Measurements from ENCODE around the gene XPNPEP2. TPM values are rescaled to one million over a fixed set of nuclear protein-coding genes. Genes with fewer than 3 reads are reported as not detected.

Gene XPNPEP2
- total RNA-seq, 1 donor from 2014 or later = 1.7 TPM

DNA sequence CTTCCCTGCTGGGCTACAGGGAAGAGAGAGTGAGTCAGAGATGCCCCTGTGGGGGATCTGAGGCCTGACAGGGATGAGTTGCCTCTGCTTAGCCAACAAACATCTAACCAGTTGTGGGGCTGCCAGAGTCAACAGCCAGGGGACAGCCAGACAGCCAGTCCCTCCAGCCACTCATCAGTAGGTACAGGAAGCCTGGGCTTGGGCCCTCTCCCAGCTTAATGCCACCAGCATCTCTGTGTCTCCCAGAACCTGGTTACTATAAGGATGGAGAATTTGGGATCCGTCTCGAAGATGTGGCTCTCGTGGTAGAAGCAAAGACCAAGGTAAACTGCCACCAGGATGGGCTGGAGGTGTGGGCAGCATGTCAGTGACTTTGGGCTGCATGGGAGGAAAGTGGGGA, 23.7 kb downstream of the XPNPEP2 start:
- no peak for DNase-seq (ENCODE audit: low spot score)
- peaks cover 3% of the 10 kb centered on the region for H3K27me3 Mint-ChIP-seq (ENCODE audit: unreplicated experiment)
- no peaks in the 10 kb centered on the region for H3K9me3 Mint-ChIP-seq (ENCODE audit: unreplicated experiment)
- no peak overlapping the region for H3K4me3 Mint-ChIP-seq (ENCODE audit: unreplicated experiment)
- no peak overlapping the region for H3K27ac Mint-ChIP-seq (ENCODE audit: unreplicated experiment)
- H3K36me3 Mint-ChIP-seq (ENCODE audit: low read depth, unreplicated experiment) = no peaks in the 10 kb centered on the region
- H3K4me1 Mint-ChIP-seq (ENCODE audit: unreplicated experiment) = peaks cover 3% of the 10 kb centered on the region
- TF ChIP-seq, protein P1, sequence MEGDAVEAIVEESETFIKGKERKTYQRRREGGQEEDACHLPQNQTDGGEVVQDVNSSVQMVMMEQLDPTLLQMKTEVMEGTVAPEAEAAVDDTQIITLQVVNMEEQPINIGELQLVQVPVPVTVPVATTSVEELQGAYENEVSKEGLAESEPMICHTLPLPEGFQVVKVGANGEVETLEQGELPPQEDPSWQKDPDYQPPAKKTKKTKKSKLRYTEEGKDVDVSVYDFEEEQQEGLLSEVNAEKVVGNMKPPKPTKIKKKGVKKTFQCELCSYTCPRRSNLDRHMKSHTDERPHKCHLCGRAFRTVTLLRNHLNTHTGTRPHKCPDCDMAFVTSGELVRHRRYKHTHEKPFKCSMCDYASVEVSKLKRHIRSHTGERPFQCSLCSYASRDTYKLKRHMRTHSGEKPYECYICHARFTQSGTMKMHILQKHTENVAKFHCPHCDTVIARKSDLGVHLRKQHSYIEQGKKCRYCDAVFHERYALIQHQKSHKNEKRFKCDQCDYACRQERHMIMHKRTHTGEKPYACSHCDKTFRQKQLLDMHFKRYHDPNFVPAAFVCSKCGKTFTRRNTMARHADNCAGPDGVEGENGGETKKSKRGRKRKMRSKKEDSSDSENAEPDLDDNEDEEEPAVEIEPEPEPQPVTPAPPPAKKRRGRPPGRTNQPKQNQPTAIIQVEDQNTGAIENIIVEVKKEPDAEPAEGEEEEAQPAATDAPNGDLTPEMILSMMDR (IDR thresholded peaks at IDR 0.05; ENCODE audit: unreplicated experiment) = no peak

DNA sequence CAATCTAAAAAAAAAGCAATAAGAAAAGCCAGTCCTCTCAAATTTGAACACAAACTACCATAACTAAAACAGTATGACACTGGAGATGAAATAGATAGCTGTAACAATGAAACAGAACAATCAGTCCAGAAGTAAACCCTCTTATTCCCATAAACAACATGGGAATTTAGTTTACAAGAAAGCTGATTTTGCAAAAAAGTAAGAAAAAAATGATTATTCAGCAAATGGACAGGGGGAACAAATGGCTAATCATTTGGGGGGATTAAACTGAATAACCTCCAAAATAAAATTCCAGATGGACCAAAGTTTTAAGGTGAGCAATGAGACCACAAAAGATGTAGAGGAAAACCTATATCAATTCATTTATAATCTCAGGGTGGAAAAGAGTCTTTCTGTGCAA, 24.9 kb downstream of the XPNPEP2 start:
- H3K27me3 Mint-ChIP-seq (ENCODE audit: unreplicated experiment) = peaks cover 3% of the 10 kb centered on the region

DNA sequence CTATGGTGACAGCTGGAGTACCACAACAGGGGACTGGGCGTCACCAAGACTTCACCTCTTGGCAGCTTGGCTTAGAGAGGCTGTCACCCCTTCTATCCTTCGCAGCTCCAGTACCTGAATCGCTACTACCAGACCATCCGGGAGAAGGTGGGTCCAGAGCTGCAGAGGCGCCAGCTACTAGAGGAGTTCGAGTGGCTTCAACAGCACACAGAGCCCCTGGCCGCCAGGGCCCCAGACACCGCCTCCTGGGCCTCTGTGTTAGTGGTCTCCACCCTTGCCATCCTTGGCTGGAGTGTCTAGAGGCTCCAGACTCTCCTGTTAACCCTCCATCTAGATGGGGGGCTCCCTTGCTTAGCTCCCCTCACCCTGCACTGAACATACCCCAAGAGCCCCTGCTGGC, 29.4 kb downstream of the XPNPEP2 start:
- no peaks in the 10 kb centered on the region for H3K9me3 Mint-ChIP-seq (ENCODE audit: unreplicated experiment)
- DNase-seq (ENCODE audit: low spot score) = no peak
- TF ChIP-seq, protein P1 (IDR thresholded peaks at IDR 0.05; ENCODE audit: unreplicated experiment) = no peak
- no peak overlapping the region for H3K27ac Mint-ChIP-seq (ENCODE audit: unreplicated experiment)
- H3K4me1 Mint-ChIP-seq (ENCODE audit: unreplicated experiment) = no peaks in the 10 kb centered on the region
- H3K36me3 Mint-ChIP-seq (ENCODE audit: low read depth, unreplicated experiment) = no peaks in the 10 kb centered on the region
- H3K27me3 Mint-ChIP-seq (ENCODE audit: unreplicated experiment) = no peaks in the 10 kb centered on the region
- H3K4me3 Mint-ChIP-seq (ENCODE audit: unreplicated experiment) = no peak overlapping the region

More for the DNA sequence above, 24.9 kb downstream of the XPNPEP2 start:
- no peaks in the 10 kb centered on the region for H3K36me3 Mint-ChIP-seq (ENCODE audit: low read depth, unreplicated experiment)
- TF ChIP-seq, protein P1 (IDR thresholded peaks at IDR 0.05; ENCODE audit: unreplicated experiment) = no peak
- DNase-seq (ENCODE audit: low spot score) = no peak
- no peaks in the 10 kb centered on the region for H3K9me3 Mint-ChIP-seq (ENCODE audit: unreplicated experiment)
- H3K4me1 Mint-ChIP-seq (ENCODE audit: unreplicated experiment) = no peaks in the 10 kb centered on the region
- H3K27ac Mint-ChIP-seq (ENCODE audit: unreplicated experiment) = no peak overlapping the region
- H3K4me3 Mint-ChIP-seq (ENCODE audit: unreplicated experiment) = no peak overlapping the region

DNA sequence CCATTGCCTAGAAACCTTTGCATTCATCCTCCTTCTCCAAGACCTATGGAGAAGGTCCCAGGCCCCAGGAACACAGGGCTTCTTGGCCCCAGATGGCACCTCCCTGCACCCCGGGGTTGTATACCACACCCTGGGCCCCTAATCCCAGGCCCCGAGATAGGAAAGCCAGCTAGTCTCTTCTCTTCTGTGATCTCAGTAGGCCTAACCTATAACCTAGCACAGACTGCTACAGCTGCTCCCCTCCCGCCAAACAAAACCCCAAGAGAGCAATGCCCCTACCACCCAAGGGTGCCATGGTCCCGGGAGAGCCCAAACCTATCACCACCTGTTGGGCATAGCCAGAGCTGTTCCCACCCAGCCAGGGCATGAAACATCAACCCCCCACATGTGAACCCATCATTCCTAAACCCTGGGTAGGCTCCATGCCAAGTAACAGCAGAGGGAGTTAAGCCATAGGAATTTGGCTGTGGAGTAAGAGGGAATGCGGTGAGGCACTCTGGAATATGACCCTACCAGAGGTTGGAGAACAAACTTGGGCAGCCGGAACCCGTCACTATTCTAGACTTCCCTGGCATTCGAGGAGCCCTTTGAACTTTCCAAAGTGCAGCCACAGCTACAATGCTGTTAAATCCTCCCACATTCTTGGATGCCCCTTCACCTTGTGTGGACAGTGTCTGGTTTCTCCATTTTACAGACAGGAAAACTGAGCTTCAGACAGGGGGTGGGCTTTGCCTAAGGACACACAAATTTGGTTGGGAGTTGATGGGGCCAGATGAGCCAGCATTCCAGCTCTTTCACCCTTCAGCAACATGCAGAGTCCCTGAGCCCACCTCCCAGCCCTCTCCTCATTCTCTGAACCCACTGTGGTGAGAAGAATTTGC, 30.0 kb downstream of the XPNPEP2 start:
- H3K9me3 Mint-ChIP-seq (ENCODE audit: unreplicated experiment) = no peaks in the 10 kb centered on the region
- no peaks in the 10 kb centered on the region for H3K27me3 Mint-ChIP-seq (ENCODE audit: unreplicated experiment)
- H3K4me1 Mint-ChIP-seq (ENCODE audit: unreplicated experiment) = no peaks in the 10 kb centered on the region
- no peak for DNase-seq (ENCODE audit: low spot score)
- no peaks in the 10 kb centered on the region for H3K36me3 Mint-ChIP-seq (ENCODE audit: low read depth, unreplicated experiment)
- TF ChIP-seq, protein P1 (IDR thresholded peaks at IDR 0.05; ENCODE audit: unreplicated experiment) = no peak
- no peak overlapping the region for H3K27ac Mint-ChIP-seq (ENCODE audit: unreplicated experiment)
- no peak overlapping the region for H3K4me3 Mint-ChIP-seq (ENCODE audit: unreplicated experiment)

DNA sequence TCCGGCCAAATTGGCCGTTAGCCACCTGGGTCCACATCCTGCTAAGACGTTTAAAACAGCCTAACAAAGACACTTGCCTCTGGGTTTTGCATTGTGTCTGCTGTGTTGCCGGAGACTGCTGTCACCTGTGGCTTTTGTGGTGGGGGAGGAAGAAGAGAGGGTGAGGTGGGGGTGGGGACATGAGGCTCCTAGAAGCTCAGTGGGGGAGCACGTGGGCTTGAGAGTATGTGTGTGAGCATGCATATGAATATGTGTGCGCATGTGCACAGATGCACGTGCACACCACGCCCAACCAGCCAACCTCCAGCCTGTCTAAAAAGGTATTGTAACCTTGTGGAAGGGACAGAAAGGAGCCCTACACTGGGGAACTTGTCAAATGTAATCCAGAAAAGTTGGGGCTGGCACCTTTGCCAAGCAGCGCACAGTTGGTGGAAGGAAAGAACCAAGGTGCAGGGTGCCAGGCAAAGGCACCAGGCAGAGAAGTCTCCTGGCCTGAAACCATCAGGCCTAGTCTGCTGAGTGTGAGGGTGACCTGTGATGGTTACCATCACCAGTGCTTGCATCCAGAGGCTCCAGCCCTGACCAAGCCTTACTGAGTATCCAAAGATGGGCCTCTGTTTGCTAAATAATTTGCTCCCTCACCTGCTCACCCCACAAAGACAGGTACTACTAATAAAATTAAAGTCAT, 30.8 kb downstream of the XPNPEP2 start:
- TF ChIP-seq, protein P1 (IDR thresholded peaks at IDR 0.05; ENCODE audit: unreplicated experiment) = no peak
- Mint-ChIP-seq H3K9me3 (ENCODE audit: unreplicated experiment) (no peaks in the 10 kb centered on the region), H3K27ac (ENCODE audit: unreplicated experiment) (no peak overlapping the region), H3K27me3 (ENCODE audit: unreplicated experiment) (peaks cover 2% of the 10 kb centered on the region), H3K4me3 (ENCODE audit: unreplicated experiment) (no peak overlapping the region), H3K4me1 (ENCODE audit: unreplicated experiment) (no peaks in the 10 kb centered on the region), H3K36me3 (ENCODE audit: low read depth, unreplicated experiment) (no peaks in the 10 kb centered on the region)
- DNase-seq (ENCODE audit: low spot score) = no peak

All from endothelial cell (in vitro differentiated cells).